ENCODE measurements around the gene ANKEF1.
"Not testable (repeated sequence)": the region's sequence is repeated elsewhere in the genome, so short reads cannot be mapped to it uniquely, and the experiment has no call there.

GRCh38 chr20:10036321-10036720 is 1.5 kb downstream of the ANKEF1 start:
- not testable (repeated sequence) for TF ChIP-seq EZH2, CTCF, EZH2phosphoT487 (IDR thresholded peaks at IDR 0.05)

Measured in neural progenitor cell (in vitro differentiated cells).